GM19025 (cell line): Measurements from ENCODE around the gene ALDOA.
A peak's percentile ranks its signal among the peaks of the same experiment; 100 is the strongest.
"Not testable (repeated sequence)": the region's sequence is repeated elsewhere in the genome, so short reads cannot be mapped to it uniquely, and the experiment has no call there.

Experiments used
- ATAC-seq: cut with Tn5 transposase; IDR thresholded peaks from one replicate; pipeline ENCODE4 v1.9.1; 2021; ENCODE audit warnings: mild to moderate bottlenecking, low read depth, moderate library complexity; ENCODE audit not compliant: unreplicated experiment

The ALDOA gene

GRCh38 chr16:30040690-30041089 lies 24.9 kb upstream of the ALDOA start:
- ATAC-seq, result not testable (repeated sequence)

DNA sequence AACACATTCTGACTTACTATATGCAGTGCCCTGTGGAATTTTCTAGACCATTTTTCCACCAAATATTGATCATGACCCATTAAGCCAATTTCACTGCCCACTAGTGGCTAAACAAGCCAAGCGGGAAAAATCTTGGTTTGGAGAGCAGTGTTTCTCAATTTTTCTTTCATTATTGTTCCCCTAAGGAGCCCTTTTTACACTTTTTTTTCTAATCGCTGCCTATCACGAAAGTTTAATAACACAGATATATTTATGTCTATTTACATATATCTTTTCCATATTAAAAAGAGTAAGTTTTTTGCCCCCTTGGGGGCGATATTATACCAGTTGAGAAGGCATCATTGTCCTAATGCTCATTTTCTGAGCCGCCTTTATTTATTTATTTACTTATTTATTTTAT lies 23.7 kb upstream of the ALDOA start:
- ATAC-seq, result no peak

GRCh38 chr16:30046178-30046577 lies 19.4 kb upstream of the ALDOA start:
- no peak for ATAC-seq

DNA sequence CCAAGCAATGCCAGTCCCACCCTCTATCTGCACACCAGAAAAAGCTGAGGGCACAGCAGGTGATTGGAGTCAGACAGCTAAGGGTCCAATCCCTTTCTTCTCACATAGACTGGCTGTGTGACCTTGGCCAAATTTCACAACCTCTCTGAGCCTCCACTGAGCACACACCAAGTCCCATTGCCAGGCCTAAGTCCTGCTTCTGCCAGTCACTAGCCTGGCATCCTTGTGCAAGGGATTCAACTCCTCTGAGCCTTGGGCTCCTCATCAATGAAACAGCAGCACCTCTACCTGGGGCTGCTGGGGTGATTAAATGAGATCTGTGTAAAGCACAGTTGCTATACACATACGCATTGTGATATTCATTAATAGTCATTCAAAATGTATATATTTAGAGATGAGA lies 19.0 kb upstream of the ALDOA start:
- no peak for ATAC-seq

DNA sequence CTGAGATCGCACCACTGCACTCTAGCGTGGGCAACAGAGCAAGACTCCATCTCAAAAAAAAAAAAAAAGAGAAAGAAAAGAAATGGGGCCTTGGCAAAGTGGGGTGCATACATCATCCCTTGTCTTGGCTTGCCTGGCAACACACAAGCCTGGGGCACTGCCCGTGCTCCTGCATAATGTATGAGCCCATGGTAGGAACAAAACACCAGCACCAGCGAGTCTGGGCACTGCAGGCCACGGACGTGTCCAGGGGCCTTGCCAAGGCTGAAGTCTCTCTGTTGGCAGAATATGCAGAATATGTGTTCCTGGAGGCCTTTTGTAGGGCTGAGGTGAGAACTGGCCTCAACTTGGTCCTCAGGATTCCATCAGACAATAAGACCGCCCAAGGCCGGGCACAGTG lies 15.7 kb upstream of the ALDOA start:
- no peak for ATAC-seq

- no peak for ATAC-seq
Measured at GRCh38 chr16:30051518-30051917, 14.0 kb upstream of the ALDOA start.

GRCh38 chr16:30052671-30053372 lies 12.7 kb upstream of the ALDOA start:
- ATAC-seq, result peak; percentile 76

- ATAC-seq, result no peak
Measured at GRCh38 chr16:30053376-30054015, 12.1 kb upstream of the ALDOA start.

DNA sequence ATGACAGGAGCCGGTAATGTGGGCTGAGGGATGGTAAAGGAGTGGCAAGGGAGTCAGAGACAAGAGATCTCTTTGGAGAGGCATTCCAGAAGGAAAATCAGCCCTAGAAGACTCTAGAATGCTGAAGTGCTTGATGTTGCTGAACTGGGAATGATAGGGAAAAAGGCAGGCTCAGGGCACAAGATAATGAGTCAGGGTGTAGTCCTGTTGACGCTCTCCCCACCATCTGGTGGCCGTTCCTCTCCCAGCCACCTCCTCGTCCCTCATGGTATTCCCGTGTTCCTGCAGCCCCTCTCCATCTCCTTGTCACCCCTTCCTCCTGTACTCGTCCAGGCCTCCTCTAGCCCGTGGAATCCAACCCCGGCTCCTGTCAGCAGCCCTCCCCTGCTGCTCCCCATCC lies 11.1 kb upstream of the ALDOA start:
- no peak for ATAC-seq

DNA sequence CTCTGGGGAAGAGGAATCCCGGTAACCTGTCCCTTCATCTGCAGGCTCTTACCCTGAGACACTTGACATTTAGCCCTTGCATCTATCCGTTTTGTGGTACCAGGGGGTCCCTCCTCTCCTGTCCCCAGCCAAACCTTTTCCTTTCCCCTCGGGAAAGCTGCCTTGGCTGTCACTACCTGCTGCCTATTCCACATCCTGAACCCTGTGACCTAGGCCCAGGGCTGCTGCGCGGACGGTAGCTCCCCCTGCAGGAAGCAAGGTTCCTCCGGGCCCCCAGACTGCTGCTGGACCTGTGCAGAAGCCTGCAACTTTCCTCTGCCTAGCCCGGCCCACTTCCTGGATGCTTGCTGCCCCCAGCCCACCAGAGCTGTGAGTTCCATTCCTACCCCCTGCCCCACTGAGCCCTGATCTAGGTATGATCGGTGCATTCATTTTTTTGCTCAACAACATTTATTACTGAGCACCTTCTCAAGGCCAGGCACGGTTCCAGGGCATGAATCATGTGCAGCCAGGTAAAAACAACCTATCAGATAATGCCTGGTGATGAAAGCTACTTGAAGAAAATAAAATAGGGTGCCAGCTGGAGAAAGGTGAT lies 10.5 kb upstream of the ALDOA start:
- no peak for ATAC-seq

GRCh38 chr16:30060346-30060745 lies 5.2 kb upstream of the ALDOA start:
- no peak for ATAC-seq

- no peak for ATAC-seq
Measured at GRCh38 chr16:30060836-30061554, 4.6 kb upstream of the ALDOA start.

DNA sequence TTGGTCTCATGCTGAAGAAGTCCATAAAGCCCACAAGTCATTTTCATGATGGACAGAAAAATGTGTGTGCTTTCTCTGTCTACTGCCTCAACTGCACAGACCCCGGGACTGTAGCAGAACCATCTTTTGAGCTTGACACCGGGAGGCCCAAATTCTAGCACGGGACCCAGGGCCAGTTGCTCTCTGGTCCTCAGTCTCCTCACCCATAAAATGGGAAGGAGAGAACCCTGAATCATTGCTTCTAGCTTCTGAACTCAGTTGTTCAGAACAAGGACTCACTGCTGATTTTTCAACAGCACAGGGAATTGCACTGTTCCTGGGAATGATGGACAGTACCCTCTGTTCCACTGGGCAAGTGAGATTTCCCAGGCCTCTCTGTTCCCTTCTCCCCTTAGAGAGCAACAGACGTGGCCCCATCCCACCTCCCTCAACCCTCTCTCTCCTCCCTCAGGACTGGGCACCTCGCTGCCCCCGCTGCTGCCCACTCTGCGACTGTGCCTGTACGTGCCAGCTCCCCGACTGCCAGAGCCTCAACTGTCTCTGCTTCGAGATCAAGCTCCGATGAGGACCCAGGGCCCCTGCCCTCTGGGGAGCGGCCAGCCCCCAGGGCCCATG lies 2.2 kb upstream of the ALDOA start:
- no peak for ATAC-seq

DNA sequence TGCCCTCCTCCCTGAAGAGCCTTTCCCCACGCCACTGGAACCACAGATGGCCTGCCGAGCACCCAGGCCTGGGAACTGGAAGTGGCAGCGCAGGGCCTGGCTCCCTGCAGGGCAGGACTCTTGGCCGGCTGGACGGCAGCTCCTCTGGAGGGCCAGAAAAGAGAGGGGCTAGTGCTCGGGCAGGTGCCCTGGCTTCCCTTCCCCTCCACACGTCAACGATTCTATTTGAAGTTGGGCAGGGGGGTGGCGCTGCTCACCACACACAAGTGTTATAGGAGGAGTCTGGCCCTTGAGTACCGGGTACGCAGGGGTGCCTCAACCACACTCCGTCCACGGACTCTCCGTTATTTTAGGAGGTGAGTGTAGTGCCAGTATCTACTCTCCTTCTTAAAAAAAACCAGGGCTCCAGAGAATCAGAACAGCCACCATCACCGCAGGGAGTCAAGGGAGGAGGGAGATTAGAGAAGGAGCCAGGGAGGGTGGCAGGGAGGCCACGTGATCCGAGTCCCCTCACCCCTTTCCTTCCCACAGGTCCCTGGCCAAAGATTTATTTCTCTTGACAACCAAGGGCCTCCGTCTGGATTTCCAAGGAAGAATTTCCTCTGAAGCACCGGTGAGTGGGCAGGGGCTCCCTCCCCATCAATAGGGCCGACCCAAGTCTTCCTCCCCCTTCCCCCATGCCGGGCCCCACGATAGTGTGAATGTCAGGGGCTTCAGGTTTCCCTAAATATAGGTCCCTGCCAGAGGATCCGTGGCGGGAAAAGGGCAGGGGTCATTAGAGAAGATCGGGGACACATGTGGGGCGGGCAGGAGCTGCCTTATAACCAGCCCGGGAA lies 1.4 kb upstream of the ALDOA start:
- ATAC-seq, result peak; percentile 22

- no peak for ATAC-seq
Measured at GRCh38 chr16:30064729-30065101, 845 bp upstream of the ALDOA start.

GRCh38 chr16:30065943-30066760 lies 592 bp downstream of the ALDOA start:
- ATAC-seq, result no peak

DNA sequence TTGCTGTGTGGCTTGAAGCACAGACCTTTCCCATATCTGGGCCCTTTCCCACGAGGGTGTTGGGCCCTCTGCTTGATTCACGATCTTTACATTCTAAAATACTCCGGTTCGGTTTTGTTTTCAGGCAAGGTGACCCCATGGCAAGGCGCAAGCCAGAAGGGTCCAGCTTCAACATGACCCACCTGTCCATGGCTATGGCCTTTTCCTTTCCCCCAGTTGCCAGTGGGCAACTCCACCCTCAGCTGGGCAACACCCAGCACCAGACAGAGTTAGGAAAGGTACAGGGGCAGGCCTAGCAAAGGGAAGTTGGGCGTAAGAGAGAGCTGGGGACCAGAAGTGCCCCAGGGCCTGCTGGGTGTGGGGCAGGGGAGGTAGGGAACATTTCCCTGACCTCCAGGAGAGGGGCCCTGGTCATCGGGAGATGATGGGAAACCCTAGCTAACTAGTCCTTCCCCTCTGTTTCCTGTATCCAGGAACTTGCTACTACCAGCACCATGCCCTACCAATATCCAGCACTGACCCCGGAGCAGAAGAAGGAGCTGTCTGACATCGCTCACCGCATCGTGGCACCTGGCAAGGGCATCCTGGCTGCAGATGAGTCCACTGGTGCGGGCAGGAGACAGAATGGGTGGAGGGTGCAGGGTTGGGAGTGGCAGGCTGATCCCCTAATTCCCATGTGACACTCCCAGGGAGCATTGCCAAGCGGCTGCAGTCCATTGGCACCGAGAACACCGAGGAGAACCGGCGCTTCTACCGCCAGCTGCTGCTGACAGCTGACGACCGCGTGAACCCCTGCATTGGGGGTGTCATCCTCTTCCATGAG lies 1.4 kb downstream of the ALDOA start:
- no peak for ATAC-seq

DNA sequence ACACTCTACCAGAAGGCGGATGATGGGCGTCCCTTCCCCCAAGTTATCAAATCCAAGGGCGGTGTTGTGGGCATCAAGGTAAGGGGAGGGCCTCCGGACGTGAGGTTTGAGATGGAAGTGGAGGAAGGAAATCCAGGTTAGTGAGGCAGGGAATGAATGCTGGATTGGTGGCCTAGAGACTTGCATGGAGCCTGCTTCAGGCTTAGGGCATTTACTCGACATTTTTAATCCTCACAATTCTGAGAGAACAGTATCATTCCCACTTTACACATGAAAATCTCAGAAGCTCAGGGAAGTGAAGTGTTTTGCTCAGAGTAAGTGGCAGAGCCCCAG lies 2.0 kb downstream of the ALDOA start:
- ATAC-seq, result no peak

GRCh38 chr16:30068333-30068732 lies 2.8 kb downstream of the ALDOA start:
- no peak for ATAC-seq
